SK-MEL-5 (cell line): ENCODE results near the gene CEP41. TPM values are rescaled to one million over a fixed set of nuclear protein-coding genes. Genes with fewer than 3 reads are reported as not detected.
A peak's percentile ranks its signal among the peaks of the same experiment; 100 is the strongest.

Experiments
- DNase-seq: peaks from one replicate; pipeline ENCODE4 v3.0.0-alpha.2; 2016; ENCODE audit warnings: low read depth, low spot score
- in situ Hi-C: cut with HindIII; loops from 2 replicates; pipeline ENCODE4 v1.10.0; 2016; ENCODE audit warnings: low sequenced_read_pairs, high pct_unique_total_duplicates, low pct_unique_long_range_greater_than_20kb
- total RNA-seq: library from RNA; depleted of rRNA; stranded (reverse); fragments of >200 nt; shearing (Covaris generic); gene quantifications from 2 replicates; pipeline ENCODE4 v1.2.3, GENCODE V29; 2014

Gene CEP41
- total RNA-seq, 1 experiment from 2014 or later, result 17.5 TPM

DNA sequence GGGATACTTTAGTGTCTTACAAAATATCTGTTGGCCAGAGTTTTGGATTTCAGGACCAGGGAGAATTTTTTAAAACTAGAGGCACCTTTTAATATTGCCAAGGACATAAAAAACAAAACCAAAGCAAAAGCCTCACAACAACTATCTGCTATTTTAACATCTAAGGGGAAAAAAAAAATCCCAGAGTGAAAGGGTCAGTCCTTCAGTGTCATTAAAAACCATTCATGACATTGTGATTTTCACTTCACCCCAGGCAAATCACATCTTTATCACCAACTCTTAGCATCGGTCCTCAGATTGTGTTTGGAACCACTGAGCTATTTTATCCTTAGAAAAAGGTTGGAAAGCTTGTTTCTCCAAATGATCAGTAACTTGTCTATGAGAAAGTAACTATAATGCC lies 10.7 kb downstream of the CEP41 start:
- no peak for DNase-seq
- in situ Hi-C loops, result no loop called here

- in situ Hi-C loops, result no loop called here
- no peak for DNase-seq
Measured at GRCh38 chr7:130429019-130429418, 11.8 kb downstream of the CEP41 start.

- DNase-seq, result no peak
Measured at GRCh38 chr7:130426564-130426963, 14.3 kb downstream of the CEP41 start.

DNA sequence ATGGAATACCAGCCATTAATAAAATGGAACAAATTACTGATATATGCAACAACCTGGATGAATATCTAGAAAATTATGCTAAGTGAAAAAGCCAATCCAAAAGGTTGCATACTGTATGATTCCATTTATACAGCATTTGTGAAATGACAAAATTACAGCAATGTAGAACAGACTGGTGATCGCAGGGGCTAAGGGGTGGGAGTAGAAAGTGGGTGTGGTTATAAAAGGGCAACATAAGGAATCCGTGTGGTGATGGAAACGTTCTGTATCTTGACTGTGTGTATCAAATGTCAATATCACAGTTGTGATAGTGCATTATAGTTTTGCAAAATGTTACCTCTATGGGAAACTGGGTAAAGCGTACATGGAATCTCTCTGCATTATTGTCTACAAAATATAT lies 15.0 kb downstream of the CEP41 start:
- in situ Hi-C loops, result no loop called here
- DNase-seq, result no peak

More at GRCh38 chr7:130426564-130426963, 14.3 kb downstream of the CEP41 start:
- in situ Hi-C loops, result no loop called here

DNA sequence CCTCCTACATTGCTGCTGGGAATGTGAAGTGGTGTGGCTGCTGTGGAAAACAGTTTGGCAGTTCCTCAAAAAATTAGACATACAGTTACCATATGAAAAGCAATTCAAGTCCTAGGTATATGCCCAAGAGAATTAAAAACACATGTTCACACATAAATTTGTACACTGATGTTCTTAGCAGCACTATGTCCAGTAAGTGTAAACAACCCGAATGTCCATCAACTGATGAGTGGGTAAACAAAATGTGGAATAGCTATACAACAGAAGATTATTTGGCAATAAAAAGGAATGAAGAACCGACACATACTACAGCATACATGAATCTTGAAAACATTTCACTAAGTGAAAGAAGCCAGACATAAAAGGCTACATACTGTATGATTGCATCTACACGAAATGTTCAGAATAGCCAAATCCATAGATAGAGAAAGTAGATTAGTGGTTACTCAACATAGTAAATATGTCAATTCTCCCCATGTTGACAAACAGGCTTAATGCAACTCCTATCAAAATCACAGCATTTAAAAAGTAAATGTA lies 17.2 kb downstream of the CEP41 start:
- in situ Hi-C loops, result no loop called here
- no peak for DNase-seq

GRCh38 chr7:130421684-130422083 lies 19.1 kb downstream of the CEP41 start:
- DNase-seq, result peak; percentile 50

GRCh38 chr7:130420943-130421578 lies 19.8 kb downstream of the CEP41 start:
- in situ Hi-C loops, result no loop called here
- peak; percentile 54 for DNase-seq

More at GRCh38 chr7:130421684-130422083, 19.1 kb downstream of the CEP41 start:
- in situ Hi-C loops, result no loop called here

DNA sequence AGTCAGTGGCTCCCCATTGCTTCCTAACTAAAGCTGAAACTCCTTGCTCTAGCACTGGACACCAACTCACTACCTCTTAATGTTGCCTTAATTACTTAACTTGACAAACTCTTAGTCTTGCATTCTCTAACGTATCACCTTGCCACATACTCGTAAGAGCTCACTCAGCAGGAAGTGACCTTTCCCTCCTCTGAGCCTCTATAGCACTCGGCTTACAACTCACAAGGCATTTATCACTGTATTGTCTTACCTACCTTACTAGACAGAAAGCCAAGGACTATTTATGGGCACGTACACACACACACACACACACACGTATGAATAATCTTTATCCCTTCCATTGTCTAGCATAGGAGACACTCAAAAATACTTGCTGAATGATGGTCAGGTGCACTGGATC lies 21.2 kb downstream of the CEP41 start:
- no peak for DNase-seq
- in situ Hi-C loops, result no loop called here

DNA sequence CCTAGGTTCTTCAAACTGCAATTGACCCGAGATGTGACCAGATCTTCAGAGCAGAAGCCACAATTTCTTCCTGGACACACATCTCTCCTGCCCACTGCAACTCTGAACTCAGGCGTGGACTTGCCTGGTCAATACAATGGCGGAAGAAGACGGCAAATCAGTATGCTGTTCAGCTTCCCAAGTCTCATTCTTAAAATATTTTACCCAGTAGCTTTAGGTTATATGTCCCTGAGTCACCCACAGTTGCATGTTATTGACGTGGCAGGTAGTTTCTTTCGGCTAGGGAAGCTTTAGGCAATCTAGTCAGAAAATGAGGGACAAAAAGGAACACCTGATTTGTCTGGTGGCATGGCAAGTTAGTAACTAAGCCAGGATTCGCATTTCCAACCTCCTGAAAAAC lies 22.5 kb downstream of the CEP41 start:
- no peak for DNase-seq
- in situ Hi-C loops, result no loop called here

DNA sequence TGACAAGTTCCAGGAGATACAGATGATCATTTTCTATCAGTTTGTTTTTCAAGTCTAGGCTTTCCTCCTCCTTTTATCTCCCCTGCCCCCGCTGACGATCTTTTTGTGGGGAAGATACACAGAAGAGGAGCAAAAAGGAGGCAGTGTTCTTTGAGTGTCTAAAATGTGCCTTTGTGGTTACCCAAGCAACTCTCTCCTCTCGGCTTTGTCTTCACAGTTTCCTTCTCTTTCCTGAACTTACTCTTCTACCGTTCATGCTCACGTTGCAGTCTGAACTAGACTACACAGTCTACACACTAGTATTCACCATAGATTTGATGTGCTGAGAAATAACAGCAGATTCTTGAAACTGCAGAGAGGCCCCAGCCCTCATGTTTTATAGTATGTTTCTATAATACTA lies 23.6 kb downstream of the CEP41 start:
- DNase-seq, result no peak
- in situ Hi-C loops, result no loop called here

GRCh38 chr7:130415006-130415405 lies 25.8 kb downstream of the CEP41 start:
- DNase-seq, result no peak
- in situ Hi-C loops, result no loop called here

GRCh38 chr7:130413201-130413600 lies 27.6 kb downstream of the CEP41 start:
- DNase-seq, result no peak
- in situ Hi-C loops, result no loop called here

- in situ Hi-C loops, result no loop called here
- no peak for DNase-seq
Measured at GRCh38 chr7:130410868-130411541, 29.8 kb downstream of the CEP41 start.

GRCh38 chr7:130409712-130410072 lies 31.1 kb downstream of the CEP41 start:
- no peak for DNase-seq
- in situ Hi-C loops, result no loop called here

DNA sequence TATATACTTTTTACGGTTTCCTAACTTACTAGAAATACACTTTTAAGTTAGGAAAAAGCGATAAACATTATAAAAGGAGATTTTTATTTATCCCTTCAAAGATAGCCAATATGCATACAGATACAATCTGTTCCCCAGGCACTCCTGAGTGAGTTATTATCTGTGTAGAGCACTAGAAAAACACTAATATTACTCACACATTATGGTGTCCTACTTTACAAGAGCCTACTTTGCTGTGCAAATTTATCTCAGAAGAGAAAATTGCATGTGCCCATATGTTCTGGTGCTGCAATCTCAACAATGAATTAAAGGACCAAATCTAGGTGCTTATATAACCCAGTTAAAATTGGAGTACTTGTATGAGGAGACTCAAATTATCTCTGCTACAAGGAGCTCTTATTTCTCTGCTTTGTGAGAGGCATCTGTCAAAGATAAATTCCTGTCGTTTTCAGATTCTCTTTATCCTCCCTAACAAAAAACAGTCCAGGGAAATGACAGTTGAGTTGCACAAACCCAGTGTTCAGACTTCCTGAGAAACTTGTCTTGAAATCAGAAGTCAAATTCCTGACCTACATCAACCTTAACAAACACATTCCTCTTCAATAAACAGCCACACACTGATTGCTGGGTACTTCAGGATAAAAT lies 31.6 kb downstream of the CEP41 start:
- DNase-seq, result no peak
- in situ Hi-C loops, result no loop called here

DNA sequence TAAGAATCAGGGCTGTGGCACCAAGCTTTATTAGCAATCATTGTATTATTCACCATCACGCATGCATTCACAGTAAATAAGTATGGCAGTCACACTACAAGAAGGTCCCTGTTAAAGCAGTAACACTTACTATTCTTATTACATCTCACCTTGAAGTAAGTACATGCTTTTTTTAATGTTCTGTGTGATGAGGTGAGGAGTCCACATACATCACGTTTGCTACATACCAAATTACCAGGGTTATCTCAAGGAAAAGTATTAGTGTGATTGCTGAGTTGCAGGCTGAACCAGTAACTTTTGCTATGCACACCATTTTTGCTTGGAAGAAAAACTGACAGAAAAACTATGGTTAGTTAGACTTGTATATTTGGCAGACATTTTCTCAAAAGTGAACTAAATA lies 35.8 kb downstream of the CEP41 start:
- DNase-seq, result no peak
- in situ Hi-C loops, result no loop called here

DNA sequence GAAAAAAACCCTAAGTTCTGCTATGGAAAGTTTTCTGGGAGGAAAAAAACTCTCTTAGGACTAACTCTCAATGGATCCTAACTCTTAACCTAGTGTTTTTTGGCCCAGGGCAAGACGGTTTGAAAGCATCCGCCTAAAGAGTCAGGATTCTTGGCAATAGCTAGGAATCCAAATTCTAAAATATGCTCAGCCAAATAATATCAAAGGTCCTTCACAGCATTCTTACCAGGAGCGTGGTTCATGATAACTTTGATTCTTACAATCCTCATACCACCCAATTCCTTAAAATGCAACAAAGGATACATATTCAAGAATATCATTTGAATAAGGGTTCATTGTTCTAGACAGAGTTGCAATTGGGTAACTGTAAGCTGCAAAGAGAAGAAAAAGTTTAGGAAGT lies 39.2 kb downstream of the CEP41 start:
- in situ Hi-C loops, result no loop called here
- no peak for DNase-seq

DNA sequence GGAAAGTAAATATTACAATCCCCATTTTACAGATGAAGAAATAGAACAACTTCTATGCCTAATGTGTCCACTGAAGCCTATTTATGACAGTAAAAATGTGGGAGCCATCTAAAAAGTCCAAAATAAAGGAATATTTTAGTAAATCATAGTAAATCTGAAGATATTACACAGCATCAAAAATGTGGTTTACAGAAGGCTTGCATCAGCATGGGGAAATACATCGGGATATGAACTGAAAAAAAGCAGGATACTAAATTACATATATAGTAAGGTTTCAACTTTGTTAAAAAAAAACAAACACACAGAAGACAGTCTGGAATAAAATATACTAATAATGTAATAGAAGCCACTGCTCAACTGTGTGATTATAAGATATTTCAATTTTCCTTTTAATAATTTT lies 39.7 kb downstream of the CEP41 start:
- DNase-seq, result no peak
- in situ Hi-C loops, result no loop called here

DNA sequence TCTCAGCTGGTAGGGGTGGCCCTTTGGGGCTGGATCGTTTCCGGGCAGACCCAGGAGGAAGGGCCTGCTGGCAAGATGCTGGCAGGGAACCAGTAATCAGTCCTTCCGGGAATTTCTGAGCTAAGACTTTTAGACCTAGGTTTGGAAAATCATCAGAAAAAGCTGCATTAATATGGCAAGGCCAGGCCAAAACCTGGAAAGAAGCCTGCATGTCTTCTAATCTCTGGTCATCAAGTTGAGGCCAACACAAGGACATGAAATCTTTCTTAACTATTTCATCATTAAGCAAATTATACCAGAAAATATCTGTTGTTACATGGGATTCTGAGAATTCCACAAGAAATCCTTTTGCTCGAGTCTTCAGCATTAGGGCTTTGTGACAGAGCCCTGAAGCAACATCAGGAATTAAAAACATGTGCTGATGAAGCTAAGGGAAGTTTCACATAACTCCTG lies 40.7 kb downstream of the CEP41 start:
- no peak for DNase-seq

More for the DNA sequence above, 40.7 kb downstream of the CEP41 start:
- in situ Hi-C loops, result no loop called here
